SW 1271 (cell line): ENCODE measurements around the gene NET1.
"Not testable (repeated sequence)": the region's sequence is repeated elsewhere in the genome, so short reads cannot be mapped to it uniquely, and the experiment has no call there.

Experiments used
- DNase-seq, 2 experiments: peaks; one replicate each; lab custom pipeline; 2025; lab: John Stamatoyannopoulos, UW

NET1 gene

GRCh38 chr10:5462841-5463293 lies 50.5 kb downstream of the NET1 start:
- no peak for DNase-seq

GRCh38 chr10:5464546-5464945 lies 52.2 kb downstream of the NET1 start:
- no peak for DNase-seq

- DNase-seq = no peak
Observed at GRCh38 chr10:5465976-5466450, 53.7 kb downstream of the NET1 start.

GRCh38 chr10:5466451-5467206 lies 54.3 kb downstream of the NET1 start:
- DNase-seq = no peak

- DNase-seq = no peak
Observed at GRCh38 chr10:5467207-5467535, 54.8 kb downstream of the NET1 start.

GRCh38 chr10:5467634-5468255 lies 55.4 kb downstream of the NET1 start:
- DNase-seq = no peak

GRCh38 chr10:5468262-5469106 lies 56.1 kb downstream of the NET1 start:
- DNase-seq = no peak

GRCh38 chr10:5469353-5470061 lies 57.1 kb downstream of the NET1 start:
- no peak for DNase-seq

- no peak for DNase-seq
Observed at GRCh38 chr10:5470062-5470751, 57.9 kb downstream of the NET1 start.

- DNase-seq = not testable (repeated sequence)
Observed at GRCh38 chr10:5474642-5475041, 62.3 kb downstream of the NET1 start.

GRCh38 chr10:5475088-5475487 lies 62.7 kb downstream of the NET1 start:
- not testable (repeated sequence) for DNase-seq

GRCh38 chr10:5475974-5476807 lies 63.8 kb downstream of the NET1 start:
- DNase-seq = not testable (repeated sequence)

- no peak for DNase-seq
Observed at GRCh38 chr10:5476918-5477525, 64.7 kb downstream of the NET1 start.

GRCh38 chr10:5477948-5478693 lies 65.8 kb downstream of the NET1 start:
- DNase-seq = no peak

- DNase-seq = no peak
Observed at GRCh38 chr10:5478694-5479305, 66.4 kb downstream of the NET1 start.

- DNase-seq = no peak
Observed at GRCh38 chr10:5479481-5480161, 67.3 kb downstream of the NET1 start.

GRCh38 chr10:5480162-5480941 lies 68.0 kb downstream of the NET1 start:
- DNase-seq = no peak
